Effector memory CD8-positive, alpha-beta T cell (primary cell): ENCODE measurements around the gene THOC6.
A peak's percentile ranks its signal among the peaks of the same experiment; 100 is the strongest.

Source experiments
- ATAC-seq: fragments of 150-1000 bp; cut with Tn5 transposase; replicated peaks from 2 replicates; pipeline ENCODE4 v1.10.0; 2021; ENCODE audit warnings: mild to moderate bottlenecking, moderate library complexity
- DNase-seq, 3 experiments: peaks; one replicate each; pipeline ENCODE4 v3.0.0; 2021
- H3K27ac Mint-ChIP-seq, 2 donors: one replicate each; pipeline ENCODE4 v1.8.0; 2022; ENCODE audit warnings: mild to moderate bottlenecking in 2 of 2, mixed read lengths in 2 of 2, moderate library complexity in 2 of 2
- H3K27me3 Mint-ChIP-seq, 2 donors: one replicate each; pipeline ENCODE4 v1.8.0; 2022; ENCODE audit warnings: mixed read lengths in 2 of 2
- H3K36me3 Mint-ChIP-seq: one replicate; pipeline ENCODE4 v1.8.0; 2022; ENCODE audit warnings: mild to moderate bottlenecking, moderate library complexity, mixed read lengths; ENCODE audit not compliant: insufficient read depth
- H3K4me1 Mint-ChIP-seq, 2 donors: one replicate each; pipeline ENCODE4 v1.8.0; 2022; ENCODE audit warnings: low read depth in 2 of 2, mixed read lengths in 2 of 2
- H3K4me3 Mint-ChIP-seq, 2 donors: one replicate each; pipeline ENCODE4 v1.8.0; 2022; ENCODE audit warnings: mild to moderate bottlenecking in 2 of 2, mixed read lengths in 2 of 2, moderate library complexity in 2 of 2
- H3K9me3 Mint-ChIP-seq, 2 donors: one replicate each; pipeline ENCODE4 v1.8.0; 2022; ENCODE audit warnings: mixed read lengths in 2 of 2

THOC6 gene

DNA sequence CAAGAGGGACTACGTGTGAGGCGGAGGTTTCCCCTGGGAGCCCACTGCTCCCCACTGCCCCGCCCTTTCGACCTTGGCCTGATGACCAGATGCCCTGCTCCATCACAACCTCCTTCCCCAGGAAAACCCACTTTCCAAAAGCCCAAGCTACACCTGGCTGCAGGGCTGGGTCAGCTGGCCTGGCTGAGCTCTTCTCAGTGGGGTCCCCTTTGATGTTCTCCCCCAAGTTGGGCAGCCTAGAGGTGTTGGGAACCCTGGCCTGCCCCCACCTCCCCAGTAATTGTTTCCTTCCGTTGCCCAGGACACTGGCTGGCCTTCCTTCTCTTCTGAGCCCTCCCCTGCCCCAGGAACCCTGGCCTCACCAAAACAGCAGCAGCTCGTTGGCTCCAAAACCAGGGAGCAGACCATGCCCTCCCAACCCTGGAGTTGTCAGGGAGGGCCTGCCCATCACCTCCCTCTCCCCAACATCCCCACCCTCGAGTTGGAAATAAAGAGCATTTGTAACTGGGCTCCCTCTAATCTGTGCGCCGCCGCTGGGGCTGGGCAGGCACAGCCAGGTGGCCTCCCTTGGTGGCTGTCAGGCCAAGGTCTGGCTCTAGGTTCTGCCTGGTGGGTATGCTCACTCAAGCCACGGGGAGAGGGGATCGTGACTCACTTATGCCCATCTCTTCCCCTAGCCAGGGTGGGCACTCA, 9.7 kb upstream of the THOC6 start:
- Mint-ChIP-seq H3K4me1 (peaks cover 0 to 2% of the 10 kb centered on the region in 2 donors), H3K27ac (no peak overlapping the region), H3K36me3 (peaks cover 4% of the 10 kb centered on the region), H3K9me3 (no peaks in the 10 kb centered on the region), H3K4me3 (no peak overlapping the region), H3K27me3 (peaks cover 0 to 24% of the 10 kb centered on the region in 2 donors)
- no peak for ATAC-seq
- no peak for DNase-seq

DNA sequence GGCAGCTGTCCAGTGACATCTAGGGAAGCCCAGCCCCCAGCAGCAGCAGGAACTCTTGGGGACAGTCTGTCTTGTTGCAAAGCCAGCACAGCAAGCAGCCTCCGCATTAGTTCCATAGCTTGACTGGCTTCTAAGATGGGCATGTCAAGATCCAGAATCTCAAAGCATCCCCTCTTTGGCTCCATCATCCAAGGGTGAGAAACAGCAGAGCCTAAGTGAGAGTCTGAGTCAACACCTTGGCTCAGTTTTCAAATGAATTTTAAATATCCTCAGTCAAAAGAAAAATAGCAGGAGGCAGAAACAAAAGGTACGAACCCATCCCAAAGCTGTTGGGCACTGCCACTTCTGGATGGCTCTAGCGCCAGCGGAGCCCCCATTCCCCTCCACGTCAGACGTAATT, 8.9 kb upstream of the THOC6 start:
- Mint-ChIP-seq H3K27ac (no peak overlapping the region), H3K27me3 (peaks cover 0 to 24% of the 10 kb centered on the region in 2 donors), H3K4me3 (no peak overlapping the region), H3K9me3 (no peaks in the 10 kb centered on the region), H3K4me1 (peaks cover 2 to 7% of the 10 kb centered on the region in 2 donors), H3K36me3 (peaks cover 4% of the 10 kb centered on the region)
- DNase-seq (no peak), ATAC-seq (no peak)

DNA sequence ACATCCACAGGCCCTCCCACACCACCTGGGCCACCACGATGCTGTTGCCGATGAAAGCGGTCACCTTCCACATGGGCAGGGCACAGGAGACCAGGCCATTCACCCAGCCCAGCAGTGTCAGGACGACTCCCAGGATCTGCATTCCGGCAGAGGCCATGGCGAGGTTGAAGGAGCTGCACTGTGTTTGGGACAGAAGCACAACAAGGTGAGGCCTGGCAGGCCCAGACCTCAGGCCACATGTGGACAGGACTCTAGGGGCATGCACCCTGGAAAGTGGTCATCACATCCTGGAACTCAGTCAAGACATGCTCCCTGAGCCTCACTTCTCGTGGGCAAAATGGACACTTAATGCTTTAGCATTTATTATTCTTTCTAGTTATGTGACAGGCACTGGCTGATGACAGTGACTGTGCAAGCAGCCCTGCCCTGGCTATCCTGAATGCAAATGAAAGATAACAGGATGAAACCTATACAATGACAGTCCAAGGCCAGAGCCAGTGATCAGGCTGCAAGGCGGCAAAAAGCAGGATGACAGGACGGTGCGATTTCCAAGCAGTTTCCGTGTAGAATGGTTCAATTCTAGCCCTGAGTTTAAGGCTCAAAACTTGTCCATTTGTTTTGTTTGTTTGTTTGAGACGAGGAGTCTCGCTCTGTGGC, 7.8 kb upstream of the THOC6 start:
- Mint-ChIP-seq H3K9me3 (no peaks in the 10 kb centered on the region), H3K27ac (no peak overlapping the region), H3K4me1 (peaks cover 10 to 13% of the 10 kb centered on the region in 2 donors), H3K36me3 (peaks cover 4% of the 10 kb centered on the region), H3K27me3 (peaks cover 0 to 24% of the 10 kb centered on the region in 2 donors), H3K4me3 (no peak overlapping the region)
- DNase-seq (no peak), ATAC-seq (no peak)

DNA sequence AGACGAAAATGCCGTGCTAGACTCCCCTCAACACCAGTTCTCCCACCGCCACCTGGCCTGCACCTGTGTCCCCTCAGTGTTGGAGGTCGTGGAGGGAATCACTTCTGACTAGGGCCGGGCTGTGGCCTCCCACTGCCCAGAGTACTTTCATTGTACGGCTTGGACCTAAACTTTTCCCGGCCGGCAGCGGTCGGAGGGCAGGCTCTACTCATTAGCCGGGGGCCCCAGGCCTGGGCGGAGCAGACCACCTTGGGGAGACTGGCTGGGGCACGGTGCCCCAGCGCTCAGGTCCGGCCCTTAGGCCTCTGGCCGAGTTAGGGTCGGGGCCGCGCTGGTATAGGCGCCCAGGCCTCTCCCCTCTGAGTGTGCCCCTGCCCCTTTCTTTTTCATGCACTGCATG, 6.5 kb upstream of the THOC6 start:
- Mint-ChIP-seq H3K4me3 (no peak overlapping the region), H3K27ac (no peak overlapping the region), H3K9me3 (no peaks in the 10 kb centered on the region), H3K36me3 (peaks cover 8% of the 10 kb centered on the region), H3K27me3 (peaks cover 0 to 18% of the 10 kb centered on the region in 2 donors), H3K4me1 (peaks cover 23 to 26% of the 10 kb centered on the region in 2 donors)
- ATAC-seq (no peak), DNase-seq (no peak)

DNA sequence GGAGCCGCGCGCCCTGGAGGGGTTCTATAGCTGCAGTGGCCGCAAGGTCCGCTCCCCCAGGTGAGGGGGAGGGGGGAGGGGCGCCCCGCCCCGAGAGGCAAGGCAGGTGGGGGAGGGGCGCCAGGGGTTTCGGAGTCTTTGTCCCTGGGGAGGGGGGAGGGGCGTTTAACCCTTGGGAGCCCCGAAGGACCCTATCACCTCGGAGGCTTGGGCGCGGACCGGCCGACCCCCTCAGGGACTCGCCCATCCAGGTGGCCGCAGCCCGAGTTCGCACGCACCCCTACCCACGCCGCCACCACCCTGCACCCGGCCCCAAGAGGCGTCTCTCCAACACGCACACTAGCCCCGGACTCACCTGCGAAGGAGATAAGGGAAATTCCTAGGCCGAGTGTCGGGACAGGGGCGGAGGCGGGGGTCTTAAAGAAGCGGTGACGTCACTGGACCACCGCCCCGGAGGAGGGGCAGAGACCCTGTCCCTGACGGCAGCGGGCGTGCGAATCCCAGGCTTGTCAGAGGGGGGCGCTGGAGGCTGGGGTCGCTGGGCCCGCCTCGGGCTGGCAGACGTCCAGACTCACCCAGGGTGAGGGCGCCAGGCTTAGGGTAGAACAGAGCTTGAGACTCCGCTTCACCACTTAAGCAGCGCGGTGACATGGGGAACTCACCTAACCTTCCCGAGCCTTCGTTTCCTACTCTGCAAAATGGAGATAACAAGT, 5.9 kb upstream of the THOC6 start, which contains the start of gene CLDN6:
Gene CLDN6 (minus strand): TSS at position 390 of the 713 bp plus-strand sequence. CDS start 2,162 bp downstream, outside the sequence.
- no peak for DNase-seq
- Mint-ChIP-seq H3K36me3 (peaks cover 8% of the 10 kb centered on the region), H3K9me3 (no peaks in the 10 kb centered on the region), H3K4me1 (peaks cover 29 to 32% of the 10 kb centered on the region in 2 donors), H3K27ac (peak within 1 kb of the TSS in 1 of 2 donors; percentile 25), H3K4me3 (peak within 1 kb of the TSS in 1 of 2 donors; percentile 52), H3K27me3 (peaks cover 0 to 12% of the 10 kb centered on the region in 2 donors)
- no peak for ATAC-seq

DNA sequence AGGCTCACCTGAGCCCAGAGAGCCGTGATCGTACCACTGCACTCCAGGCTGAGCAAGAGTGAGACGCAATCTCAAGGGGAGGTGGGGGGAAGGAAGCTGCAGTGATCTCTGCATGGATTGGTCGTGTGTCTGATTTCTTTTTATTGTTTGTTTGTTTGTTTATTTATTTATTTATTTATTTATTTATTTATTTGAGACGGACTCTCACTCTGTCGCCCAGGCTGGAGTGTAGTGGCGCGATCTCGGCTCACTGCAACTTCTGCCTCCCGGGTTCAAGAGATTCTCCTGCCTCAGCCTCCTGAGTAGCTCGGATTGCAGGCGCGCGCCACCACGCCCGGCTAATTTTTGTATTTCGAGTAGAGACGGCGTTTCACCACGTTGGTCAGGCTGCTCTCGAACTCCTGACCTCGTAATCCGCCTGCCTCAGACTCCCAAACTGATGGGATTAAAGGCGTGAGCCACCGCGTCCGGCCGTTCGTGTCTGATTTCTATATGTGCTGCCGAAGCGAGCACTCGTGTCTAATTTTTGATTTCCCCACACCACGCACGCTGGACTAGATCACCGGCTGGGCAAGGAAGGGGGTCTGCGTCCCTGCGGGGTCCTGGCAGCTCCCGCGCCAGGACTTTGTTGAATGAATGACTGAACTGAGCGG, 4.1 kb upstream of the THOC6 start:
- DNase-seq (no peak), ATAC-seq (no peak)
- Mint-ChIP-seq H3K27me3 (no peaks in the 10 kb centered on the region), H3K27ac (peak overlapping the region in 1 of 2 donors; percentile 93), H3K9me3 (no peaks in the 10 kb centered on the region), H3K4me1 (peaks cover 41 to 43% of the 10 kb centered on the region in 2 donors), H3K36me3 (peaks cover 15% of the 10 kb centered on the region), H3K4me3 (peak overlapping the region; percentile 81 to 85)

DNA sequence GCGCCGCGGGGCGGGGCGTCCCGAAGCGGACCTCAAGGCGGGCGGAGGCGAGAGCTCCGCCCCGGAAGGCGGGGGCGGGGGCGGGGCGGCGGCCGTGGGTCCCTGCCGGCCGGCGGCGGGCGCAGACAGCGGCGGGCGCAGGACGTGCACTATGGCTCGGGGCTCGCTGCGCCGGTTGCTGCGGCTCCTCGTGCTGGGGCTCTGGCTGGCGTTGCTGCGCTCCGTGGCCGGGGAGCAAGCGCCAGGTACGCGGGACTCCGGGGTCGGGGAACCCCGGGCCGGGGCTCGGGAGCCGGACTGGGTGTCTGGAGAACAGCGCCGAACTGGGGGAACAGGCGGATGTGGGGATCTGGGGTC, 3.6 kb upstream of the THOC6 start, which contains the start of gene TNFRSF12A:
Gene TNFRSF12A (plus strand): TSS at position 122 of the 357 bp plus-strand sequence. CDS start 30 bp downstream, at position 152.
- Mint-ChIP-seq H3K9me3 (no peaks in the 10 kb centered on the region), H3K4me3 (peak within 1 kb of the TSS; percentile 81 to 85), H3K36me3 (peaks cover 19% of the 10 kb centered on the region), H3K27me3 (no peaks in the 10 kb centered on the region), H3K27ac (peak within 1 kb of the TSS; percentile 85 to 93), H3K4me1 (peaks cover 41 to 44% of the 10 kb centered on the region in 2 donors)
- DNase-seq, result peak; percentile 50 to 52 (median 51)
- peak; percentile 35 for ATAC-seq

DNA sequence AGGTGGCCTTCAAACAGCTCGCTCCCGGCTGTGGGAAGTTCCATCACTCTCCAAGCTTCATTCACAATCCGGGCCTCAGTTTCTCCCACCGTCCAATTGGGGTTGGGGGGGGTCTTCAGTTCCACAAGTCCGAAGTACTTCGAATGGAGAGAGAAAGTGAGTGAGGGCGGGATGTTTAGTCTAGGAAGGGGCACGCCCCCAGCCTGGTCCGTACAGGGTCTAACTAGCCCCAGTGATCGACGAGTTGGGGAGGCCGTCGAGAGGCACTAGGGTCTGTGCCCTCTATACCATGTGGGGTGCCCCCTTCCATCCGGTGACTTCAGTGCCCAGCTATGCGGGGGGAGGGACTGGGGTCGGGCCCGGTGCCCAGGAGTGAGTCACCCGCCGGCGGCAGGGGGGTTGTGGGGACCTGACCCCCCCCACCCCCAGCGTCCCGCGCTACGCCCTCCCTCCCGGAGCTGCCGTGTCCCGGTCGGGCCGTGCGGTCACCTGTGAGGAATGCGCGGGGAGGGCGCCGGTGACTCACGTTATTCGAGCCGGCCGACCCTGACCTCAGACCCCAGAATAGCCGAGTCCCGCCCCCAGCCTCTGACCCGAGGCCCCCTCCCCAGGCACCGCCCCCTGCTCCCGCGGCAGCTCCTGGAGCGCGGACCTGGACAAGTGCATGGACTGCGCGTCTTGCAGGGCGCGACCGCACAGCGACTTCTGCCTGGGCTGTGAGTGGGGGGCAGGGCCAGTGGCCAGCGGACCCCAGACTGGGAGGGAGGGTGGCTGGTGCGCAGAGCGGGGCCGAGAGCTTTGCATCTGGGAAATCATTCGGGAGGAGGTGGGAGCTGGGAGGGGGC, 3.0 kb upstream of the THOC6 start:
- peak; percentile 31 for ATAC-seq
- H3K9me3 Mint-ChIP-seq, result no peaks in the 10 kb centered on the region
- H3K36me3 Mint-ChIP-seq, result peaks cover 23% of the 10 kb centered on the region
- peak overlapping the region; percentile 85 to 93 for H3K27ac Mint-ChIP-seq
- DNase-seq, result peak; percentile 39 to 60 (median 55)
- H3K4me3 Mint-ChIP-seq, result peak overlapping the region; percentile 81 to 85
- H3K4me1 Mint-ChIP-seq, result peaks cover 41 to 45% of the 10 kb centered on the region in 2 donors
- no peaks in the 10 kb centered on the region for H3K27me3 Mint-ChIP-seq

DNA sequence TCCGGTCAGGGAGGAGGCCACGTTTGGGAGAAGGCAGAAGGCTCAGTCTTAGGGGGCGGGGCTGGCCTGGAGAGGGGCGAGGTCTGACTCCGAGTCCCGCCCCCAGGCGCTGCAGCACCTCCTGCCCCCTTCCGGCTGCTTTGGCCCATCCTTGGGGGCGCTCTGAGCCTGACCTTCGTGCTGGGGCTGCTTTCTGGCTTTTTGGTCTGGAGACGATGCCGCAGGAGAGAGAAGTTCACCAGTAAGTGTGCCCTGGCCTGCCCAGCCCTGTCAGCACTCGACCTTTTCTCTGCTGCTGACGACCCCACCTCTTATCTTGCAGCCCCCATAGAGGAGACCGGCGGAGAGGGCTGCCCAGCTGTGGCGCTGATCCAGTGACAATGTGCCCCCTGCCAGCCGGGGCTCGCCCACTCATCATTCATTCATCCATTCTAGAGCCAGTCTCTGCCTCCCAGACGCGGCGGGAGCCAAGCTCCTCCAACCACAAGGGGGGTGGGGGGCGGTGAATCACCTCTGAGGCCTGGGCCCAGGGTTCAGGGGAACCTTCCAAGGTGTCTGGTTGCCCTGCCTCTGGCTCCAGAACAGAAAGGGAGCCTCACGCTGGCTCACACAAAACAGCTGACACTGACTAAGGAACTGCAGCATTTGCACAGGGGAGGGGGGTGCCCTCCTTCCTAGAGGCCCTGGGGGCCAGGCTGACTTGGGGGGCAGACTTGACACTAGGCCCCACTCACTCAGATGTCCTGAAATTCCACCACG, 2.2 kb upstream of the THOC6 start:
- DNase-seq, result peak; percentile 56 to 60 (median 57)
- Mint-ChIP-seq H3K9me3 (no peaks in the 10 kb centered on the region), H3K27ac (peak overlapping the region; percentile 42 to 93), H3K4me3 (peak overlapping the region; percentile 81 to 85), H3K4me1 (peaks cover 41 to 45% of the 10 kb centered on the region in 2 donors), H3K27me3 (no peaks in the 10 kb centered on the region), H3K36me3 (peaks cover 26% of the 10 kb centered on the region)
- peak; percentile 15 for ATAC-seq

DNA sequence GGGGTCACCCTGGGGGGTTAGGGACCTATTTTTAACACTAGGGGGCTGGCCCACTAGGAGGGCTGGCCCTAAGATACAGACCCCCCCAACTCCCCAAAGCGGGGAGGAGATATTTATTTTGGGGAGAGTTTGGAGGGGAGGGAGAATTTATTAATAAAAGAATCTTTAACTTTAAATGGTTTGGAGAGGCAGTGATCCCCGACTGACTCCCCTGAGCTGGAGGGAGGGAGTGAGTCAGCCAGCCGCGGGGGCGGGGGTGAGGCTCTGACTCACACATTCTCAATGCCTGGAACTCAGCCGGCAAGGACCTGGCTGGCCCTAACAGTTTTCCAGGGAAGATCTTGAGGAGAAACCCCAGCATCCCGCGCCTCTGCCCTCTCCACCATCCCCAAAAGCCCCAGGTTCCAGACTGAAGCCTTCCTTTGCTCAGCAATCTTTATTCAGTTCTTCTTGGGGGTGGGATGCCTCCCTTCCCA, 1.6 kb upstream of the THOC6 start:
- Mint-ChIP-seq H3K27me3 (no peaks in the 10 kb centered on the region), H3K36me3 (peaks cover 26% of the 10 kb centered on the region), H3K27ac (peak overlapping the region in 1 of 2 donors; percentile 93), H3K4me3 (peak overlapping the region; percentile 81 to 85), H3K4me1 (peaks cover 41 to 45% of the 10 kb centered on the region in 2 donors), H3K9me3 (no peaks in the 10 kb centered on the region)
- DNase-seq, result peak; percentile 62 to 66 (median 65)
- peak; percentile 23 for ATAC-seq

DNA sequence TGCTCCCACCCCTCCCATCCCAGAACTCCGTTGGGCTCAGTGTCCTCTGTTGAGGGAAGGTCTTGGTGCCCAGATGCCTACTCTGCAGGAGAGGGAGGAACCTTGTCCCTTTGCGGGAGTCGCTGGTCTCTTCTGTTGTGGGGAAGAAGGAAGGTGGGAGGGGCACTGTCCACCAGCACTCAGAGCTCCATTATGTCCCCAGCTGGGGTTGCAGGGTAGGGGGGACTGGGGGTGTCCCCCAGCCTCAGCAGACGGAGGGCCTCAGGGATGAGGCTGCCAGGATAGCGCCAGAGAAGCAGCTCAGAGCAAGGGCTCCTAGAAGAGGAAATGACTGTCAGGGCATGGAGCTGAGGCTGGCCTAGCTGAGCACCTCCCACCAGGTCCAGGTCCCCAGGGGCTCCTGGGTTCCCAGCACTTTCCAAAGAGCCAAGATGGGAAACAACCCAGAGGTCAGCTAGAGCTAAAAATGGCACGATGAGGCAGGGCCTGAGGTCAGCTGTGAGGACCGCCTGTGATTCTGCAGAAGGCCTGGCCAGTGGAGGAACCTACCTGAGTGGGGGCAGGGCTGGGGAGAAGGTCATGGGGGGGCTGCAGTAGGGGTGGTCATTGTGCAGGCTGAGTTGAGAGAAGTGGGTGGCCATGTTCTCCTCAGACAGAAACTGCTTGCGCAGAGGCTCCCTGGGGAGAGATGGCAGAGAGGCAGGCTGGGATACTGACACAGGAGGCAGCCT, 986 bp upstream of the THOC6 start:
- H3K27ac Mint-ChIP-seq, result peak overlapping the region in 1 of 2 donors; percentile 93
- ATAC-seq (no peak), DNase-seq (no peak)
- no peaks in the 10 kb centered on the region for H3K27me3 Mint-ChIP-seq
- H3K4me3 Mint-ChIP-seq, result peak overlapping the region; percentile 81 to 85
- H3K4me1 Mint-ChIP-seq, result peaks cover 41 to 45% of the 10 kb centered on the region in 2 donors
- peaks cover 26% of the 10 kb centered on the region for H3K36me3 Mint-ChIP-seq
- H3K9me3 Mint-ChIP-seq, result no peaks in the 10 kb centered on the region
